ENCODE results near the gene MGMT. TPM values are rescaled to one million over a fixed set of nuclear protein-coding genes. Genes with fewer than 3 reads are reported as not detected.

Gene MGMT
- total and polyA plus RNA-seq, 2 experiments from 2014 or later = 19.3 to 21.9 TPM

GRCh38 chr10:129474642-129475041 is 7.6 kb downstream of the MGMT start (continued):
- TF ChIP-seq CTCF (conservative IDR thresholded peaks at IDR 0.05; ENCODE audit: low read depth in 2 of 2) = no peak
- no peak for TF ChIP-seq EZH2 (IDR thresholded peaks at IDR 0.05; ENCODE audit: low read depth, unreplicated experiment)
- TF ChIP-seq POLR2AphosphoS5 (IDR thresholded peaks at IDR 0.05; ENCODE audit: low read depth) = no peak
- TF ChIP-seq ZNF331 (CRISPR knock-in tag; IDR thresholded peaks at IDR 0.05; ENCODE audit: low read depth) = no peak
- no peak for TF ChIP-seq EZH2phosphoT487 (IDR thresholded peaks at IDR 0.05; ENCODE audit: unreplicated experiment)

GRCh38 chr10:129476431-129476830 is 9.4 kb downstream of the MGMT start:
- Histone ChIP-seq H3K27me3 (ENCODE audit: insufficient read depth) (no peaks in the 10 kb centered on the region), H2AFZ (no peak overlapping the region), H3K27ac (ENCODE audit: low read depth) (no peak overlapping the region), H3K36me3 (ENCODE audit: insufficient read depth) (no peaks in the 10 kb centered on the region), H3K4me3 (no peak overlapping the region), H3K4me1 (ENCODE audit: insufficient read depth) (no peaks in the 10 kb centered on the region), H3K79me2 (replicated peaks; ENCODE audit: insufficient read depth) (peaks cover 15% of the 10 kb centered on the region), H3K4me2 (no peak overlapping the region), H3K9me2 (ENCODE audit: insufficient read depth) (no peaks in the 10 kb centered on the region; the same call in 1 of the 2 replicates), H4K20me1 (replicated peaks; ENCODE audit: insufficient read depth) (no peaks in the 10 kb centered on the region), H3F3A (replicated peaks; ENCODE audit: low read depth) (no peaks in the 10 kb centered on the region)
- H3K27ac Mint-ChIP-seq = no peak overlapping the region
- no peak overlapping the region for H3K4me3 Mint-ChIP-seq
- DNase-seq (ENCODE audit: low spot score) (no peak), ATAC-seq (no peak)
- peaks cover 7% of the 10 kb centered on the region for H3K27me3 Mint-ChIP-seq (ENCODE audit: insufficient read depth, low read depth, poor library complexity)
- peaks cover 11% of the 10 kb centered on the region; the same call in 2 of the 3 replicates for H3K9me3 Mint-ChIP-seq
- H3K4me1 Mint-ChIP-seq = 0 out of 3 replicates have a peak, but pooled peaks cover 5% of the 10 kb centered on the region
- H3K36me3 Mint-ChIP-seq (ENCODE audit: low read depth) = peaks cover 20% of the 10 kb centered on the region
- TF ChIP-seq EZH2 (IDR thresholded peaks at IDR 0.05; ENCODE audit: low read depth, unreplicated experiment) (no peak), ZNF331 (CRISPR knock-in tag; IDR thresholded peaks at IDR 0.05; ENCODE audit: low read depth) (no peak), JUNB (IDR thresholded peaks at IDR 0.05; ENCODE audit: unreplicated experiment) (no peak), EZH2phosphoT487 (IDR thresholded peaks at IDR 0.05; ENCODE audit: unreplicated experiment) (no peak), REST (IDR thresholded peaks at IDR 0.05; ENCODE audit: unreplicated experiment) (no peak), ETS1 (IDR thresholded peaks at IDR 0.05) (no peak), ZNF462 (CRISPR knock-in tag; IDR thresholded peaks at IDR 0.05) (no peak), STAT1 (IDR thresholded peaks at IDR 0.05; ENCODE audit: unreplicated experiment) (no peak), ZNF114 (CRISPR knock-in tag; IDR thresholded peaks at IDR 0.05) (no peak), NANOG (IDR thresholded peaks at IDR 0.05; ENCODE audit: borderline replicate concordance) (no peak), CREB1 (CRISPR knock-in tag; IDR thresholded peaks at IDR 0.05; ENCODE audit: low read depth) (no peak), POLR2AphosphoS5 (IDR thresholded peaks at IDR 0.05; ENCODE audit: low read depth) (no peak)
